HepG2 (cell line): ENCODE measurements around the gene SLC22A7. TPM values are rescaled to one million over a fixed set of nuclear protein-coding genes. Genes with fewer than 3 reads are reported as not detected.

Source experiments
- AHDC1 ChIP-seq: sonication (generic); formaldehyde crosslinking; IDR thresholded peaks from 2 replicates; pipeline ENCODE4 v1.5.1; 2020; ENCODE audit warnings: mild to moderate bottlenecking, missing genetic modification reagents, borderline replicate concordance
- ARID5B ChIP-seq: IDR thresholded peaks from 2 replicates; pipeline ENCODE4 v1.4.0; 2020; ENCODE audit warnings: mild to moderate bottlenecking, missing genetic modification reagents
- ELF3 ChIP-seq: IDR thresholded peaks from 2 replicates; pipeline ENCODE4 v1.6.1; 2016; ENCODE audit warnings: missing genetic modification reagents, missing compliant biosample characterization
- GRHL1 ChIP-seq: sonication (generic); formaldehyde crosslinking; conservative IDR thresholded peaks from 2 replicates; pipeline ENCODE4 v1.8.0; 2022; ENCODE audit warnings: missing genetic modification reagents
- HDAC2 ChIP-seq: sonication (generic); formaldehyde crosslinking; IDR thresholded peaks from 2 replicates; pipeline ENCODE4 v1.4.0; 2020; ENCODE audit warnings: missing genetic modification reagents
- HNF4A ChIP-seq: sonication (generic); formaldehyde crosslinking; IDR thresholded peaks from 2 replicates; pipeline ENCODE4 v1.4.0; 2020; ENCODE audit warnings: missing genetic modification reagents
- IKZF5 ChIP-seq: IDR thresholded peaks from 2 replicates; pipeline ENCODE4 v1.6.1; 2018; ENCODE audit warnings: missing genetic modification reagents, mild to moderate bottlenecking, missing compliant biosample characterization
- JUN ChIP-seq: sonication (generic); formaldehyde crosslinking; IDR thresholded peaks from 2 replicates; pipeline ENCODE4 v1.4.0; 2020; ENCODE audit warnings: mild to moderate bottlenecking, missing genetic modification reagents
- SIX1 ChIP-seq: sonication (generic); formaldehyde crosslinking; IDR thresholded peaks from 2 replicates; pipeline ENCODE4 v1.4.0; 2020; ENCODE audit warnings: missing genetic modification reagents, borderline replicate concordance
- ZFP36L1 ChIP-seq: sonication (generic); formaldehyde crosslinking; IDR thresholded peaks from 2 replicates; pipeline ENCODE4 v1.8.0; 2022; ENCODE audit warnings: mild to moderate bottlenecking, missing genetic modification reagents, moderate library complexity
- ZMYM2 ChIP-seq: sonication (generic); formaldehyde crosslinking; IDR thresholded peaks from 2 replicates; pipeline ENCODE4 v1.8.0; 2022; ENCODE audit warnings: mild to moderate bottlenecking, missing genetic modification reagents
- ZNF770 ChIP-seq: sonication (generic); formaldehyde crosslinking; IDR thresholded peaks from 2 replicates; pipeline ENCODE4 v1.5.0; 2020; ENCODE audit warnings: mild to moderate bottlenecking, missing genetic modification reagents
- ZNF775 ChIP-seq: sonication (generic); formaldehyde crosslinking; IDR thresholded peaks from 2 replicates; pipeline ENCODE4 v1.4.0; 2020; ENCODE audit warnings: missing genetic modification reagents, mild to moderate bottlenecking, moderate library complexity, borderline replicate concordance
- polyA plus RNA-seq, 8 experiments: library from polyadenylated mRNA; depleted of rRNA in 3 of 8; stranded (reverse) in 7 of 8; unstranded in 1 of 8; fragments of >200 nt; fragmentation: Illumina TruSeq in 4 of 8; extraction: Trizol in 4 of 8; gene quantifications; 2 replicates each; pipeline versions ENCODE4 v1.2.1 to v1.2.3, GENCODE V29; 2011 to 2016; ENCODE audit warnings: low read depth in 4 of 8, missing spikeins in 1 of 8, mixed read lengths in 1 of 8; ENCODE audit not compliant: insufficient read depth in 1 of 8
- total RNA-seq, 5 experiments: library from RNA; depleted of rRNA; stranded (reverse); fragments of >200 nt; fragmentation: Illumina TruSeq; extraction: Trizol; gene quantifications; 2 replicates each; pipeline ENCODE4 v1.2.3, GENCODE V29; 2016; ENCODE audit warnings: low read depth in 1 of 5

SLC22A7 gene
- total and polyA plus RNA-seq, 2 of the 13 experiments (the other 11 are each of a cell fraction or from before 2014, with no cell fraction given) = 5.3 to 22.6 TPM

- TF ChIP-seq GRHL1 (CRISPR knock-in tag) (no peak), HDAC2 (CRISPR knock-in tag) (peak; percentile 86; the same call in 1 of the 2 replicates), ZFP36L1 (peak; percentile 19; the same call in 1 of the 2 replicates), AHDC1 (peak; percentile 16; the same call in 1 of the 2 replicates), JUN (CRISPR knock-in tag) (no peak; the same call in 1 of the 2 replicates), ELF3 (peak; percentile 70), ZNF770 (CRISPR knock-in tag) (no peak), ARID5B (CRISPR knock-in tag) (peak; percentile 82), HNF4A (CRISPR knock-in tag) (peak; percentile 97), IKZF5 (CRISPR knock-in tag) (peak; percentile 75; the same call in 1 of the 2 replicates), ZMYM2 (CRISPR knock-in tag) (no peak), ZNF775 (CRISPR knock-in tag) (0 out of 2 replicates have a peak, but pooled peaks have one; percentile 24), SIX1 (CRISPR knock-in tag) (peak; percentile 75; the same call in 1 of the 2 replicates)
Measured at GRCh38 chr6:43278524-43279078, 19.5 kb upstream of the SLC22A7 start (continued).
